HCT116 (cell line): ENCODE results near the gene CHMP2A.

Source experiments
- CTCF ChIP-seq, 3 experiments: fragments of 200-600 bp in 1 of 3; sonication (generic) in 1 of 3; IDR thresholded peaks in 2 of 3; conservative IDR thresholded peaks in 1 of 3; 2 replicates each; pipeline ENCODE4 v1.5.1; 2012 to 2017; ENCODE audit warnings: low read depth in 2 of 3, low read length in 2 of 3, antibody characterized with exemption in 1 of 3, borderline replicate concordance in 1 of 3, control low read depth in 1 of 3, mild to moderate bottlenecking in 1 of 3, mixed read lengths in 1 of 3, mixed run types in 1 of 3, moderate library complexity in 1 of 3; ENCODE audit not compliant: insufficient read depth in 1 of 3
- EZH2phosphoT487 ChIP-seq: fragments of 200-600 bp; IDR thresholded peaks from 2 replicates; pipeline ENCODE4 v1.6.1; 2018; ENCODE audit warnings: antibody characterized with exemption, borderline replicate concordance

- TF ChIP-seq CTCF (IDR thresholded peaks at IDR 0.05 in 2 of 3, conservative IDR thresholded peaks at IDR 0.05 in 1 of 3; ENCODE audit: borderline replicate concordance in 1 of 3, insufficient read depth in 1 of 3, low read depth in 2 of 3, low read length in 2 of 3) (no peak), EZH2phosphoT487 (no peak)
Measured at GRCh38 chr19:58572026-58572817, 17.3 kb upstream of the CHMP2A start.
